GM11168 (cell line): ENCODE results near the gene SEPTIN2.
"Not testable (repeated sequence)": the region's sequence is repeated elsewhere in the genome, so short reads cannot be mapped to it uniquely, and the experiment has no call there.

Experiments
- in situ Hi-C: fragments of 300-500 bp; cut with MboI; formaldehyde crosslinking; loops from one replicate; pipeline ENCODE4 v1.12.0; 2022; ENCODE audit warnings: low sequenced_read_pairs; ENCODE audit not compliant: unreplicated experiment

Gene SEPTIN2

DNA sequence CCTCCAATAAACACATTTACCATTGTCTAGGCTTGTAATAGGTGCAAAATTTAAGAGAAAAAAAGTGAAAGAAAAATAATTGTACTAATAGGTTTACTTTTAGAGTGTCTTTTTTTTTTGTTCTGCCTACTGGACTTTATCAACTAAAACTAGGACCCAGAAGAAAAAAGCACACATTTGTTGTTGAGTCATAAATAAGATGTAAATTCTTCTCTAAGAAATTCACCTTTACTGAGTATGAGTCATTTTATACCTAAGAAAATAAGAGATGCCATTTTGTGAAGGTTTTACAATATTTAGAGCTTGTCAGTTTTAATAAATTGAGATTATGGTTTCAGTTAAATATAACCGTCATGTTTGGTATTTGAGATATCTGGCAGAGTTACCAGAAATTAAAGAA, 59.6 kb downstream of the SEPTIN2 start:
- in situ Hi-C loops, result no loop called here

- in situ Hi-C loops, result no loop called here
These were observed 61.1 kb downstream of the SEPTIN2 start for GRCh38 chr2:241376808-241377207.

DNA sequence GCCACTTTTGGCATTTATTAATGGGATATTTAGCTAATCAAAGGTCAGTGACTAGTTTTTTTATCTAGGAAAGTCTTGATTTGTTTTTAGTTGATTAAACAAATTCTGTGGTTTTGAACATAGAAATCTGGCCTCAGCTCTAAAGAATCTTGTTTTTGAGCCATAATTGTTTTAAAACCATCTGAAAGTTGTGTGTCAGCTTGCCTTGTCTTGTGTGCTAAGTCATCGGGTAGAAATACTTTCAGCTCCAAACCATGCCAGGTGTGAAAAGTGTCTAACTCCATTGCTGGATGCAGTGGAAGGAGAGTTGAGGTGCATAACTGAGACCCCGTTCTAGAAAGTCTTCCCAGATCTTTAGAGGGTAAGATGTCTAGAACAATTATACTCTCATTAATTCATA, 63.1 kb downstream of the SEPTIN2 start:
- in situ Hi-C loops, result no loop called here

- in situ Hi-C loops, result no loop called here
These were observed 64.1 kb downstream of the SEPTIN2 start for GRCh38 chr2:241379481-241380480.

DNA sequence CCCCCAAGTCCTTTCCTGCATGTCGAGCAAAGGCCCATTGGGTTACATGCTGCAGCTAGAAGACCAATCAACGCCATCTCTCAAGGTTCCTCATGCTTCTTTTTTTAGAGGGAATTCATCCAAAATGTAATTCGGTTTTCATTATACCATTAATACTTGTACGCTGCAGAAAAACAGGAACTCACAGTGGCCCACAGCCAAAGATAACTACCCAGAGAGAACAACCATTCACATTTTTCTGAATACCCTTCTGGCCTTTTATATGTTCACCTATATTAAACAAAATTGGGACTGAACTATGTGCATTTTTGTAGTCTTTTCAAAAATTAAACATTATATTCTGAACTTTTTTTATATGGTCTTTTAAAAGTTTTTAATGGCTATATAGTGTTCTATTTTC, 66.1 kb downstream of the SEPTIN2 start:
- in situ Hi-C loops, result no loop called here

GRCh38 chr2:241385450-241385849, 69.7 kb downstream of the SEPTIN2 start:
- in situ Hi-C loops, result not testable (repeated sequence)

- in situ Hi-C loops, result no loop called here
These were observed 70.8 kb downstream of the SEPTIN2 start for GRCh38 chr2:241386519-241386918.

DNA sequence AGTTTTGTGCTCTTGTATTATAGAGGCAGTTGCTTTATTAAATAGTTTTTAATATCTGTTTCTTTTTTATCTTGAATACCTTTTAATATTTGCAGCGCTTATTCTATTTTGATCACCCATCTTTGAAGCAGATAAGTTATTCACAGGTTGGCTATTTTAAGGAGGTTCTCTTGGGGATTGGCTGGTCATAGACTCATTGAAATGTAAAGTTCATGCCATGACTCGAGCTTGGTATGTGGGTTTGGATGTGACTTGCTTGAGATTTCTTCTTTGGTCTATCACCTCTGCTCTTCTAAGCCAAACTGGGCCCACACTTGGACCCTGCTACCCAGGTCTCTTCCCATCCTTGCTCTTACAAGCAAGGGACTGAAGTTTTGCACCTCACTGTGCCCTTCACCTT, 74.0 kb downstream of the SEPTIN2 start:
- in situ Hi-C loops, result no loop called here

GRCh38 chr2:241390301-241391206, 74.8 kb downstream of the SEPTIN2 start:
- in situ Hi-C loops, result no loop called here

GRCh38 chr2:241391892-241392665, 76.4 kb downstream of the SEPTIN2 start:
- in situ Hi-C loops, result no loop called here

DNA sequence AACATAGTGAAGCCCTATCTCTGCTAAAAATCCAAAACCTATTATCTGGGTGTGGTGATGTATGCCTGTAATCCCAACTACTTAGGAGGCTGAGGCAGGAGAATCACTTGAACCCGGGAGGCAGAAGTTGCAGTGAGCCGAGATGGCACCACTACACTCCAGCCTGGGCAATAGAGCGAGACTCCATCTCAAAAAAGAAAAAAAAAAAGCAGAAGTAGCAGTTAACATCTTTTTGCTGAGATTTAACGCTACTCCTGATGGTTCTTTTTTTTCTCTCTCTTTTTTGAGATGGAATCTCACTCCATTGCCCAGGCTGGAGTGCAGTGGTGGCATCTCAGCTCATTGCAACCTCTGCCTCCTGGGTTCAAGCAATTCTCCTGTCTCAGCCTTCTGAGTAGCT, 77.0 kb downstream of the SEPTIN2 start:
- in situ Hi-C loops, result not testable (repeated sequence)

GRCh38 chr2:241393524-241394196, 77.9 kb downstream of the SEPTIN2 start:
- in situ Hi-C loops, result no loop called here

DNA sequence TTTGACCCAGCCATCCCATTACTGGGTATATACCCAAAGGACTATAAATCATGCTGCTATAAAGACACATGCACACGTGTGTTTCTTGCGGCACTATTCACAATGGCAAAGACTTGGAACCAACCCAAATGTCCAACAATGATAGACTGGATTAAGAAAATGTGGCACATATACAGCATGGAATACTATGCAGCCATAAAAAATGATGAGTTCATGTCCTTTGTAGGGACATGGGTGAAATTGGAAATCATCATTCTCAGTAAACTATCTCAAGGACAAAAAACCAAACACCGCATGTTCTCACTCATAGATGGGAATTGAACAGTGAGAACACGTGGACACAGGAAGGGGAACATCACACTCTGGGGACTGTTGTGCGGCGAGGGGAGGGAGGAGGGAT, 81.1 kb downstream of the SEPTIN2 start:
- in situ Hi-C loops, result not testable (repeated sequence)

DNA sequence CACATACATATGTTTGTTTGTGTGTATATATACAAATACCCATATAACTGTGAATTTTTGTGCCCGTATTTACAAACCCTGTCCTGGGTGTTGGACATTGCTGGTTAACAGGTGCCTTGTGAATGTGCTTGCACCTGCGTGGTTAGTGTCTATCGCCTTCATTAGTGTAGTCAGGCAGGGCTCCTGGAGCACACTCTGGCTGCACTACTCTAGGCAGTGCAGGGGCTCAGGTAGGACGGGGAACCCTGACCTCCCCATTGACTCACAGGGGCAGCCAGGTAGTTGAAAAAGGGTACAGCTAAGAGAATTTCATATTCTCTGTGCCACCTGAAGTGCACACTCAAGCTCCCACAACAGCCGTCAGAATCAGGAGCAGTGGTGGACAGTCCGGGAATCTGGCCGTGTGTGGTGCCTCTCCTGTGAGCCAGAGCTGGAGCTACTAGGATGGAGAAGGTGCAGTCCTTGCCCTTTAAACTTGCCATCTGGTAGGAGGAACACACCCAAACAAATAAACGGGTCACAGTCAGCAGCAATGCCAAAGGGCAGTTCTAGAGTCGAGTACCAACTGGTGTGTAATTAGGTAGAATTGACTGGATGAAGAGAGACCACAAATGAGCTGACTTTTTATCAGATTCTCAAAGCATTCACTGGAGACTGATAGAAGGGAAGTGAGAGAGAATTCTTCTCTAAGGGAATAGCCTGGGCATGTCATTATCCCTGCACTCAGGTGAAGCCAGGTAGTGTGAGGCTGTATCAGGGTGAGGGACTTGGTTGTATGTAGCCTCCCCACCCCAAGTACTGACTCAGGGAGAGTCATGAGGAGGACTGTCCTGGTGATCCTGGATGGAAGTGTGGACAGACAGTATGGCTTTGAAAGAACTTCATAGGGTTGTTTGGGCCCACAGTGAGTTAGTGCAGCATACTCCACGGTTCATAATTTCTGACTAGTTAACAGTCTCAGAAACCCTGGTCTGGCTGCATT, 84.5 kb downstream of the SEPTIN2 start:
- in situ Hi-C loops, result no loop called here
